Transverse colon (tissue), 3 donors: Measurements from ENCODE around the gene WNT9A.
"Not testable (repeated sequence)": the region's sequence is repeated elsewhere in the genome, so short reads cannot be mapped to it uniquely, and the experiment has no call there.

ENCODE experiments used
- CTCF ChIP-seq, 5 experiments: fragments of 200-600 bp in 3 of 5; fragments of 450-650 bp in 2 of 5; sonication (generic) in 3 of 5; IDR thresholded peaks; 1 replicate in 2 of 5; 2 replicates in 3 of 5; pipeline ENCODE4 v1.5.1; 2016 to 2017; ENCODE audit warnings: antibody characterized with exemption in 5 of 5, inconsistent platforms in 3 of 5, mild to moderate bottlenecking in 2 of 5, moderate library complexity in 1 of 5
- EP300 ChIP-seq: sonication (generic); formaldehyde crosslinking; IDR thresholded peaks from one replicate; pipeline ENCODE4 v1.6.1; 2017; ENCODE audit warnings: antibody characterized with exemption, low read depth

- TF ChIP-seq CTCF (IDR thresholded peaks at IDR 0.05); EP300: not testable (repeated sequence)
These were observed 23.5 kb upstream of the WNT9A start for GRCh38 chr1:227971216-227971615.
